GM21447 (cell line): ENCODE measurements around the gene CCL3.

Experiments used
- ATAC-seq: cut with Tn5 transposase; IDR thresholded peaks from one replicate; pipeline ENCODE4 v1.9.1; 2021; ENCODE audit not compliant: unreplicated experiment

CCL3 gene

DNA sequence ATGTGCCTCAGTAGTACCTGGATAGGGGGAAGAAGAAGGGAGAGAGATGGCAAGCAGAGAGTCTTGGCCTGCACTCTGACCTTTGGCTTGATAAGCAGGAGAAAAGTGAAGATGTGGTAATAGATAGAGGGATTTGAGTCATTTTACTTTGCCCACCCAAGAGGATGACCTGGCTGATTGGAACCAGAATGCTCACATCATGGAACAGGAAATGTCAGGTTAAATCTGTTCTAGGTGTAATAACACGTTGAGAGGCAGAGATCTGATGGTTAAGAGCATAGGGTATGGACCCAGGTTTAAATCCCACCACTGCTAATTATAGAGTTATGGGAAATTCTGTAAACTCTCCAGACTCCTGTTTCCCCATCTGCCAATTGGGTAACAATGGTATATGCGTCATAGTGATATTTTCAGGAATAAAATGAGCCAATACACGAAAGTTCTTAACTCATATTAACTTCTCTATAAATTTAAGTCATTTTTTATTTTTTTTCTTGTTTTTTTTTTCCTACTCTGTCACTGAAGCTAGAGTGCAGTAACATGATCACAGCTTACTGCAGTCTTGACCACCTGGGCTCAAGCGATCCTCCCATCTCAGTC, 33.9 kb downstream of the CCL3 start:
- no peak for ATAC-seq

DNA sequence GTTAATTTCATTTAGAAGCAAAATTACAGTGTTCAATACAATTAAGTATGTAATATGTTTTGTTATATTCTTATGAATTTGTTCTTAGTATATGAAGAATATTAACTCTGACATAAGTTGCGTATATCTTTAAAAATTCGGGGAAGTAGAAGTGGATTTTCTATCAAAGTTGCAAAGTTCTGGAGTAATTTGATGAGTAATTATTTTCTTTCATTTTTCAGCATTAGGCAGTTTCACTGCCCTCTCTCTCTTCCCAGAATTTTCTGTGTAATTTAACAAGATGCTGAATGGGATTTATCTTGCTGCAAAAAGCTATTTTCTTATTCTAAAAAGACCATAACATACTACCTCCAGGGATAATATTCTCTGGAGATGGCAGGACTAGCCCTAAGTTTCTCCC, 34.8 kb downstream of the CCL3 start:
- no peak for ATAC-seq

DNA sequence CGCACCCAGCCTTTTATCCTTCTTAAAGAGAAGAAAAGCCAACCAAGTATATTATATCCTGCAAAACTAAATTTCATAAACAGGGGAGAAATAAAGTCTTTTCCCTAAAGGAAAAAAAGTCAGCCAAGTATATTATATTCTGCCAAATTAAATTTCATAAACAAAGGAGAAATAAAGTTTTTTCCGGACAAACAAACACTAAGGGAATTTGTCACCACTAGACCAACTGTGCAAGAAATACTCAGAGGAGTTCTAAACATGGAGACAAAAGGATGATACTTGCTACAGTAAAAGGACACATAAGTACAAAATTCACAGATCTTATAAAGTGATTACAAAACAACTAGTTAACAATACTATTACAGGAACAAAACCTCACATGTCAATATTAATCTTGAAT, 40.3 kb downstream of the CCL3 start:
- no peak for ATAC-seq

DNA sequence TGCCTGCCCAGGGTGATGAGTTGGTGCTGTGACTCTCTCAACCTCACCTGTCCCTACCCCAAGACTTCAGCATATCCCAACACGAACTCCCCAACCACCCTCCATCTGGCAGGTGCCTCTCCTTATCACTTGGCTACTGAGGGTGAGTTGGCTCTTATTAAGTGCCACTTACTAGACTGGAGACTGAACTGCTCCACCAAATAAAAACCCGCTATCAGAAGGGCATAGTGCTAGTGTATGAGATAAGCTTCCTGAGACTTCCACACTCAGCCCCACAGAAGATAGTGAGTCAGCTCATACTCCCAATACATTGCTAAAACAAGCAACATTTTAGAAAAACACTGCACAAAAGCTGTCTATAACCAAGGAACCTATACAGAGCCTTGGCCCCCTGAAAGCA, 41.9 kb downstream of the CCL3 start:
- no peak for ATAC-seq
